Measurements from ENCODE around the gene AOAH.
"Not testable (repeated sequence)": the region's sequence is repeated elsewhere in the genome, so short reads cannot be mapped to it uniquely, and the experiment has no call there.

The AOAH gene

DNA sequence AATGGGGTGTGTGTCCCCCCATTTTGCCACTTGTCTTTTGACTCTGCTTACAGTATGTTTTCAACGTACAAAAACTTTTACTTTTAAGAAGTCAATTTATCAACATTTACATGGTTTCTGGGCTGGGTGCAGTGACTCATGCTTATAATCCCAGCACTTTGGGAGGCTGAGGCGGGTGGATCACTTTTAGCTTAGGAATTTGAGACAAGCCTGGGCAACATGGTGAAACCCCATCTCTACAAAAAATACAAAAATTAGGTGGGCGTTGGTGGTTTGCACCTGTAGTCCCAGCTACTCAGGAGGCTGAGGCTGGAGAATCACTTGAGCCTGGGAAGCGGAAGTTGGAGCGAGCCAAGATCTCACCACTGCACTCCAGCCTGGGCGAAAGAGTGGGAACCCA is 227.1 kb downstream of the AOAH start:
- not testable (repeated sequence) for DNase-seq

DNA sequence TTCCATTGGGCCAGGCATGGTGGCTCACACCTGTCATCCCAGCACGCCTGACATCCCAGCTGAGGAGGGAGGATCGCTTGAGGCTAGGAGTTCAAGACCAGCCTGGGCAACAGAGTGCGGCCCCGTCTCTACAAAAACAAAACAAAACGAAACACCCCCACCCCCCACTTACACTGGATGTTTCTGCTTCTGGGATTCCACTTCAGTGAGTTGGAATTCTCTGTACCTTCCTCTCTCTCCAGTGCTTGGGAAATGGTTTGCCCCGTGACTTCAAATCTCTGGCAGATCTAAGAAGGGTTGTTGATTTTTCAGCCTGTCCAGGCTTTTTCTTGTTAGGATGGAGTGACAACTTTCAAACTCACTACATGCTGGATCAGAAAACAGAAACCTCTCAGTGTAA is 227.7 kb downstream of the AOAH start:
- DNase-seq = no peak

DNA sequence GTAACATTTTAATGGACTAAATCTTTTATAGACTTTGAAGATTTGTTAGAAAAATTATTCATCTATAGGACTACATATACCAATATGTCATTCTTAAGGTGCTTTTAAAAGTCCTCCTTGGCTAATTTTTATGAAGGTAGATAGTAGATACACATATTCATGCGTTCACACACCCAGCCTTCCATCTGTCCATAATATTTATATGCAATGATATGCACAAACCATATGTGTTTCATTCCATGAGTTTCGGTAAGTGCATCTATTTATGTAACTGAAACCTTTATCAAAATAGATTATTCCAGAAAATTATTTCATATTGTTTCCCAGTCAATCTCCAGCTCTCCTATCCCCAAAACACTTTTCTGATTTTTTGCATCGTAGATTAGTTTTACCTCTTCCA is 233.0 kb downstream of the AOAH start:
- no peak for DNase-seq

DNA sequence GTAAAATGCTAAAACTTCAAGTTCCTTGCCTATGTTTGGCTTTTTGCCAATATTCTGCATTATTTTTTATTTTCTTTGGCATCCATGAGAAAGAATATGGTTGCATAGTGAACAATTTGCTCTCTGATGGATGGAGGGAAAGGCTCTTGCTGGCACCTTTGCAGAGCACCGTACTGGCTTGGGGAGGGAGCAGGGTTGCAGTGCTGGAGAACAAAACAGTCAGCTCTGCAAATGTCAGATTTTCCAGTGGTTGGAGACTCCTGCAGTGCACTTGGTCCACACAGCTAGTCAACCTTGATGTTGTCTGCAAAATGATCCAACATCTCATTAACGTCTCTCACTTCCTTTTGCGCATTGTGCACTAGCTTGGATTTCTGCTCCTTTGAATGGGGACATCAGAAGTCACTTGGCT is 233.9 kb downstream of the AOAH start:
- no peak for DNase-seq

DNA sequence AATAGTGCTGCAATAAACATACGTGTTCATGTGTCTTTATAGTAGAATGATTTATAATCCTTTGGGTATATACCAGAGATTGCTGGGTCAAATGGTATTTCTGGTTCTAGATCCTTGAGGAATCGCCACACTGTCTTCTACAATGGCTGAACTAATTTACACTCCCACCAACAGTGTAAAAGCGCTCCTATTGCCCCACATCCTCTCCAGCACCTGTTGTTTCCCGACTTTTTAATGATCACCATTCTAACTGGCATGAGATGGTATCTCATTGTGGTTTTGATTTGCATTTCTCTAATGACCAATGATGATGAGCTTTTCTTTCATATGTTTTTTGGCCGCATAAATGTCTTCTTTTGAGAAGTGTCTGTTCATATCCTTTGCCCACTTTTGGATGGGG is 235.6 kb downstream of the AOAH start:
- not testable (repeated sequence) for DNase-seq

DNA sequence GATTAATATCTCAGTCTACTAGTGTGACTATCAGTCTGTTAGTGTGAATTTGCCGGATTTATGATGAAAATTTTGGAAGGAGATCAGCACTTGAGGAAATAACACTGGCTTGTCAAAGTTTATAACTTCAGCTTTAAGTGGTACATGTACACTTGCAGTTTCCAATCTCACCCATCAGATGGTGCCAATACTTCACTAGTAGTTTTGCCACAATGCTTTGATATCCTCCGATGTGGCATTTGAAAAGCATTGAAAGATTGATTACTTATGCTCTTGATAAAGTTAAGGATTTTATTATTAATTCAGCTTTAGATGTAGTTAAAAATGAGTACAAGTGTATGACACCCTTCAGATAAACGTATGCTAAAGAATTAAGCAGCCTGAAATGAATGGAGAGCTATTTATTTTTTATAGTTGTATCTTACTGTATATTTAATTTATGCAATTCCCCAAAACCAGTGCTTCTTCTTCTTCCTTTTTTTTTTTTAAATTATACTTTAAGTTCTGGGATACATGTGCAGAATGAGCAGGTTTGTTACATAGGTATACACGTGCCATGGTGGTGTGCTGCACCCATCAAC is 236.4 kb downstream of the AOAH start:
- peak; percentile 74 for DNase-seq

DNA sequence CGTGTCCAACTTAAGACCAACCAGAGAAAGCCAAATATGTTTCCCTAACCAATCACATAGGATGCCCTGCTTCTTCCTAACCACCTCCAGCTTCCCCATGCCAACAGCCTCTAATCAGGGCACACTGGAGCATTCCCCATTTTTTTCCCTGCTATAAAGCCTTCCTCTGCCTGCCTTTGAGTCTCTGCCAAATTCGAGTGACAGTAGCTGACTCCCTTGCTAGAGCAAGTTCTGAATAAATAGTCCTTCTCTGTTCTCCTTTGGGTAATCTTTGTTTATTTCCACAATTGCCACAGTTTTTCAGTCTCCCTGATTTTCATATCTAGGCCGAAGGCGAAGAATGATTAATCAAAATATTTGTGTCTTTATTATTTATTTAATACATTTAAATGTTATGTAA is 238.0 kb downstream of the AOAH start:
- no peak for DNase-seq

DNA sequence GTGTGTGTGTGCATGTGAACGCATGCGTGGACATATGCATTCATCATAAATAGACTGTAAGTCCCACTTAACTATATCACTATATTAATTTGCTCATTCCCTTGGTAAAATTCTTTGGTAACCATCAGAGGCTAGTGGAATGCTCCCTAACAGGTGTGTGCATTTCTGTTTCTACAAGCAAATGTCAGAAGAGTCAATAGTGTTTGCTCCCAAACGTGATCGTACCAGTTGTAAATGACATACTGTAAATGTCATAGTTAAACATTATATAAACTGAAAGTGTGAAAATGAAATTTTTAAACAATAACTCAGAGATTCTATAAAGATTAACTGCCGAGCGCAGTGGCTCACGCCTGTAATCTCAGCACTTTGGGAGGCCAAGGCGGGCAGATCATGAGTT is 240.0 kb downstream of the AOAH start:
- no peak for DNase-seq

DNA sequence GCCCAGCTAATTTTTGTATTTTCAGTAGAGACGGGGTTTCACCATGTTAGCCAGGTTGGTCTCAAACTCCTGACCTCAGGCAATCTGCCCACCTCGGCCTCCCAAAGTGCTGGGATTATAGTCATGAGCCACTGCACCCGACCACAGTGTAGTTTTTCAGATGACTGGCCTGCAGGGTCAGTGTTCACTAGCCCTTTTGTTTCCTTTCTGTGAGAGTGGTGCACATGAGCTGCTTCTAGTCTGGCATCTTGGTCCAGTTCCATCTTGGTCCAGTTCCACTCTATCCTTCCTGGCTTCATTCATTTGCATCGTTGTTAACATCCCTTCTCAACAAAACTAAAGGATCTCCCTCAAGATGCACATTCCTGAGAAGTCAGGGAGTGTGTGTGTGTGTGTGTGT is 240.4 kb downstream of the AOAH start:
- not testable (repeated sequence) for DNase-seq

DNA sequence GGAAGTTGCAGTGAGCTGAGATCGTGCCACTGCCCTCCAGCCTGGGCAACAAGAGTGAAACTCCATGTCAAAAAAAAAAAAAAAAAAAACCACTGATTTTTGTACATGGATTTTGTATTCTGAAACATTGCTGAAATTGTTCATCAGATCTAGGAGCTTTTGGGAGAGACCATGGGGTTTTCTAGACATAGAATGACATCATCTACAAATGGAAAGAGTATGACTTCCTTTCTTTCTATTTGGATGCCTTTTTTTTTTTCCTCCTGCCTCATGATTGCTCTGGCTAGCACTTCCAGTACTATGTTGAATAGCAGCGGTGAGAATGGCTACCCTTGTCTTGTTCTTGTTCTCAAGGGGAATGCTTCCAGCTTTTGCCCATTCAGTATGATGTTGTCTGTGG is 245.5 kb downstream of the AOAH start:
- no peak for DNase-seq

DNA sequence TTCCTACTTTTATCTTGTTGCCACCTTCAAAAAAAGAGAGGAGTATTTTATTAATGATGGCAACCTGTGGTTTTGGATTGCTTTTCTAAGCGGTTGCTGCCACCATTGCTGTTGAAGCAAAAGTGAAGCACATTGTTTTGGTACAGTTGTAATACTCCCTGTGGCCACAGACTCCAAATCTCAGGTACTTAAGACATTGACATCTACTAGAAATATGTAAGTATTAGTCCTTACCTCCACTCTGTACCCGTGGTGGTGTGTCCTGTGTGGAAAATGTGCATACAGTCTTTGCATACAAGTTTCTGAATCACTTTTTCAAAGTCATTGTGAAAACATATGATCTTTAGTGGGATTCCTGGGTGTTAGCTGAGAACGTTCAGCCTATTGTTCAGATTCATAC is 248.9 kb downstream of the AOAH start:
- no peak for DNase-seq

DNA sequence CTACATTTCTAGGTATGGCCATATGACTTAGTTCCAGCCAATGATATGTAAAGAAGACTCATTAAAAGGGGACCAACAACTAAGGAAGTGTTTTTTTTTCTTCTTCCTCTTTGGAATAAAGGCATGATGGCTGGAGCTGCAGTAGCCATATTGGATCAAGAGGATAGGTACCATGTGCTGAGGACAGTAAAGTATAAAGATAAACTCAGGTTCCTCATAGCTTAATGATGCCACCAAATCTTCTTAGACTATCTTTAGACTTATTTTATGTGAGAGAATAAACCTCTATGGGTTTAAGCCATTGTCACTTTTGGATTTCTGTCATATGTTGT is 249.3 kb downstream of the AOAH start:
- DNase-seq = no peak

DNA sequence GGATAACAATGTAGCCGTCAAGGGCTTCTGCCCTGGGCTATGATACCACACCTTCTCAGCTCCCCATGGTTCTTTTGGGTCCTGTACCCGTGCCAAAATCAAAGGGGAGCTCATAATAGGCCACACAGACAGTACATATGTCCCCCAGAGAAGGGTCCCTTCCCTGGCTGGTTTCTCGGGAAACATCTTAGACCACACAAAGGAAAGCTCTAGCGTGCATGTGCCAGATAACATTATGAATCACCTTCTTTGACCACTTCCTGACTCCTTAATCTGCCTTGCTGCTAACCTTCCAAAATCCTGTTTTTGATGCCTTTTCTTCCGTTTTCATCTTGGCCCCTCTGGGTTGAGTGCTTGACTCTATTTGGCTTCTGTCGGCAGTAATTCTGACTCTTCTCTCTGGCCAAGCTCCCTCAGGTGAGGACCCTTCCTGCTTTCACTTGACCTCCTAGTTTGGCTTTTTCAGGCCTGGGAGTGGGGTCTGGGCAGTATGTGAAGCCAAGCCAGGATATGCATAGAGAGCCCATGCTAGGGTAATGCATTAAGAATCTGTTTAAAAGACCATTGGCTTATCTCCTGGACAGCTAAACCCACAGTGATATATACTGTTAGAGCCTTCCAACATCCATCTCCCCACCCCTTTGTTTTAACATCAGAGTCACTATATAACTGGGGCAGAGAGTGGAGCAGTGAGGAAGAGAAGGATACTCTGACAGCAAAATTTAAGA is 249.8 kb downstream of the AOAH start:
- no peak for DNase-seq

DNA sequence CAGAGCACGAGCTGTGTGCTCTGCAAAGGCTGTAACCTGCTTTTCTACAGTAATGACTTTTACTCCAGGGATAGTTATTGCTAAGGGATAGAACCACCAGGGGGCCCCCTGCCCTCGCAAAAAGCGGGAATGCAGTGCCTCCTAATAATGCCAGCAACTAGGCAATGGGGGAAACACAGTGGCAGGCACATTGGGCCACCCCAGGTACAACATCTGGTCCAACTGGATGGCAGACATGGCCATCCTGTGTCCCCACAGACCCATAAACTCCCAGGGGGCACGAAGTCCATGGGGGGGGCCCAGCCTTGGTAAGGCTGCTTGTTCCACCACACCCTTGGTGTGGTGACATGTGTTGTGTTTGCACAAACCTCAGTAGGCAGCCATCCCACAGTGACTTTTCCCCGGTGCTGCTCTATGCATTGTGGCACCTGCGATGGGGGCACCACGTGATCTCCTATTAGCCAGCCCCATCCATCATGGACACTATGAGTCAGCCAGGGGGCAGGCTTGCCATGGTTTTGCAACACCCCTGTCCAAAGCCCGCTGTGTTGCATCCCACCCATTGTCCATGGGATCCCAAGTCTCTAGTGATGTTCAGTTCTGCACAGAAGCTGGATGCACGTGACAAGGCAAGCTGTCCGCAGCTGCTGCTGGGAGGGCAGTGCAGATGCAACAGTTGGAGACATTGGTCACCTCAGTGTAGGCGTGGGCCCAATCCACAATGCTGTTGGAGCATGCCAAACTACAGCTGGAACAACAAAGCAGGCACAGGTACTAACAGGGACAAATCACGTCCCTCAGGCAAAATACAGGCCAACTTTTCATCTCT is 250.6 kb downstream of the AOAH start:
- peak; percentile 42 for DNase-seq

DNA sequence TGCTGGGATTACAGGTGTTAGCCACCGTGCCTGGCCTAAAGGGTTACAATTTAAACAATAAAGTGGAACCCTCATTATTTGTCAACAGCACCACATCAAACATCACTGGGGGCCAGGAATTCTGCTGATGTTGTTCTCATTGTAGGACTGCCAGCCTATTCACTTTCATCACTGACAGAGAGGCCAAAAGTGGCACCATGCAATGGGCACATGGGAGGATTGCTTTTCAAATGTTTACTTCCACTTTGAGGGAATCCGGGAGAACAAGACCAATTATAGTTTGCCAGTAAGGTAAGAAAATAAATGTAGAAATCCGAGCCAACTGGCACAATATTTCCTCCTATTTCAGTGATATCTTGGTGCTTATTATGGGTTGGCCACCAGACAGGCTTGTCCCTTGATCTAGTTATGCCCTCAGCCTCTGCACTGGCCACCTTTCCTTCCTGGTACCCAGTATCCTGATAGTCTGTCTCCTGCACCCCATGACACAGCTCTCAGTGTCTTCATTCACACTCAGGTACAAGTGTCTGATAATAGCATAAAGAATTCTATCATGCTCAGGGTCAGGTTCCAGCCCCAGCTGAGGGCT is 252.1 kb downstream of the AOAH start:
- DNase-seq = no peak

DNA sequence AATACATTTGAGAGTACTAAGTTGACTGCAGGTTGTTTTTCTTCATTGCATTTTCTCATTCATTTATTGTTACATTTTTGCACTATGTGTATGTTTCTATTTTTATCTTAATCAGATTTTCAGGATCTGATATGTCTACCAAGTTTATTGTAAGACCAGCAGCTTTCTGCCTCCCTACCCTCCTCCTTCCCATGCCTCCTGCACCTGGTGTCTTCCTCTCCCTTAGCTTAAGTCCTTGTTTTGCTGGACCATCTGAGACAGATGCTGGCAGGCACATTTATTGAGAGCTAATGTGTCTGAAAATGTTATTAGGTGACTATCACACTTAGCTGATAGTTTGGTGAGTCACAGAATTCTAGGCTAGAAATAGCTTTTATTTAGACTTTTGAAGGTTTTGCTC is 255.1 kb downstream of the AOAH start:
- no peak for DNase-seq

DNA sequence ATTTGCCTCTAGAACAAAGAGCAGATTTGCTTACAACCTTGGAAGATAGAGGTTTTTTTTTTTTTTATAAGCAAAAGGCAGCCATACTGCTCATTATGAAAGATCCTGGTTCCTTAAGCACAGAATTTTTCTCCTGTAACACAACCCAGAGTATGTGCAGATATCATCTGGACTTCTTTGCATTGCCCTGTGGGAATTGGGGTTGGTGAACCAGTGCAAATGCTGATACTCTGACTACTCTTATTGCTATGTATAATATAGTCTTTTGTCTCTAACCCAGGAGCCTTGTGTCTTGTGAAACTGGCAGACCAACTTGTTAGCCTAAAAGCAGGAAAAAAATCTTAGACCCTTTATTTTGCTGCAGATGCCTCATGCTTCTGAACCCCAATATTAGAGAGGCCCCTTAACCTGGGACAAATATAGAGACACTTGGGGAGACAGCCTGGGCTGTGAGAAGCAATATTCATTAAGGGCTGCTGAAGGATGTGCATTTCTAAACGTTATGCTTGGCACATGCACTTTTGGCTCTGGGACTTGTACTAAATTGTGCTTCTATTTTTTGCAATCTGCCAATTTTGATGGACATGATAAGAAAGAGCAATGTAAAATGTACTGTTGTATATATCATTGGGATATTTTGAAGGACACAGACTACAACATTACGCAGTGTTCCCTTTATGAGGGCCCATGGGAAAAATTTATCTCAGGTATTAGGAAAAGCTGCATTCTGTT is 255.8 kb downstream of the AOAH start:
- no peak for DNase-seq

DNA sequence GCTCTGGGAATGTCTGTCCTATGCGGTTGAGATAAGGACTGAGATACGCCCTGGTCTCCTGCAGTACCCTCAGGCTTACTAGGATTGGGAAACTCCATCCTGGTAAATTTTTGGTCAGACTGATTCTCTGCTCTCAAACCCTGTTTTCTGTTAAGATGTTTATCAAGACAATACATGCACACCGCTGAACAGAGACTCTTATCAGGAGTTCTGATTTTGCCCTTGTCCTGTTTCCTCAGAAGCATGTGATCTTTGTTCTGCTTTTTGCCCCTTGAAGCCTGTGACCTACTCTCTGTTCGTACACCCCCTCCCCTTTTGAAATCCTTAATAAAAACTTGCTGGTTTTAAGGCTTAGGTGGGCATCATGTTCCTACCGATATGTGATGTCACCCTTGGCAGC is 258.3 kb downstream of the AOAH start:
- DNase-seq = not testable (repeated sequence)

DNA sequence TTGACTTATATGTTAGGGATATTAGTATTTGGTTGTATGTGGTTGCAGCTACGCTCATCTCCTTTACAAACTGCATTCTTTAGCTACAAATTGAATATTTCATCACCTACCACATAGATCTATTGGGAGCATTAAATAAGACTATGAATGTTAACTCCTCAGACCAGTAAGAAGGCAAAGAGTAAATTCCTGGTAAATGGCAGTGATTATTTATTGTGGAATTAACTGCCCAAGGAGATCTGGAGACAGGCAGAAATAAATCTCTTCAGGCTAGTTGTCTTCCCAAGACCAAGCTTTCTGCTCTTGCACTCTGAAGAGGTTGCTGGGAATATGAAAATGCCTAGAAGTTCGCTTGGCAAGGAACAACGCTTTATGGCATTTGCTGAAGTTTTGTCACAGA is 260.0 kb downstream of the AOAH start:
- no peak for DNase-seq
